Activated naive CD8-positive, alpha-beta T cell treated with anti-CD3 and anti-CD28 coated beads for 36 hours (primary cell): ENCODE measurements around the gene L1TD1. TPM values are rescaled to one million over a fixed set of nuclear protein-coding genes. Genes with fewer than 3 reads are reported as not detected.
"Not testable (repeated sequence)": the region's sequence is repeated elsewhere in the genome, so short reads cannot be mapped to it uniquely, and the experiment has no call there.

ENCODE experiments used
- DNase-seq: peaks from one replicate; pipeline ENCODE4 v3.0.0; 2021
- H3K27ac Mint-ChIP-seq: one replicate; pipeline ENCODE4 v1.8.0; 2022; ENCODE audit warnings: mild to moderate bottlenecking, moderate library complexity, mixed read lengths
- H3K27me3 Mint-ChIP-seq: one replicate; pipeline ENCODE4 v1.8.0; 2022; ENCODE audit warnings: mild to moderate bottlenecking, mixed read lengths
- H3K36me3 Mint-ChIP-seq: one replicate; pipeline ENCODE4 v1.8.0; 2021; ENCODE audit warnings: mild to moderate bottlenecking, mixed read lengths
- H3K4me1 Mint-ChIP-seq: one replicate; pipeline ENCODE4 v1.8.0; 2021; ENCODE audit warnings: mixed read lengths
- H3K4me3 Mint-ChIP-seq: one replicate; pipeline ENCODE4 v1.8.0; 2022; ENCODE audit warnings: mild to moderate bottlenecking, moderate library complexity, mixed read lengths
- H3K9me3 Mint-ChIP-seq: one replicate; pipeline ENCODE4 v1.8.0; 2022; ENCODE audit warnings: mixed read lengths
- total RNA-seq, 2 experiments: library from RNA; stranded (reverse); gene quantifications; one replicate each; pipeline ENCODE4 v1.2.3, GENCODE V29; 2021

L1TD1 gene
- under 1 TPM; 0.41 to 0.48 TPM for total RNA-seq

- Mint-ChIP-seq H3K27ac (no peak within 1 kb of the TSS), H3K36me3 (peaks cover 5% of the 10 kb centered on the region), H3K4me3 (peak within 1 kb of the TSS; percentile 57), H3K9me3 (no peaks in the 10 kb centered on the region), H3K27me3 (peaks cover 58% of the 10 kb centered on the region), H3K4me1 (peaks cover 14% of the 10 kb centered on the region)
- no peak for DNase-seq
Observed at GRCh38 chr1:62194651-62195544, at the start of gene L1TD1. L1TD1 (plus strand) TSS chr1:62194849; CDS start chr1:62206629, 11,780 bp downstream.

GRCh38 chr1:62159940-62160348 is 34.7 kb upstream of the L1TD1 start:
- Mint-ChIP-seq H3K27ac (no peak overlapping the region), H3K4me3 (no peak overlapping the region), H3K9me3 (no peaks in the 10 kb centered on the region), H3K27me3 (no peaks in the 10 kb centered on the region), H3K4me1 (no peaks in the 10 kb centered on the region), H3K36me3 (no peaks in the 10 kb centered on the region)
- DNase-seq = no peak

DNA sequence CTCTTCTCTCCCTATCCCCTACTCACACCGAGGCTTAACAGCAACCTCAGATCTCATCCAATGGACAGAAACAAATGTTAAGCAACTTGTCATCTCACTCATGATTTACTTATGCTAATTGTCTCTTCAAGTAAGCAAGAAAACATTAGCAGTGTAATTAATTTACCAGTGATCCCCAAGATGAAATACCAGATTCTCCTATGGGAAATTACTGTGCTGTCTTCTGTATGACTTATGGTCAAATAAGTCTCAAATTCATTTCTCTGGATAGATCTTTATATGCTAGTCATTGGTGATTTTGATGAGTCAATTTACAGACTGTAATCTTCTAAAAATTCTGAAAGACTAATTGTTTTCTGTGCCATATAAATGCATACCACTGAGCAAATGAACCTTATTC is 32.9 kb upstream of the L1TD1 start:
- Mint-ChIP-seq H3K27ac (no peak overlapping the region), H3K27me3 (no peaks in the 10 kb centered on the region), H3K4me3 (no peak overlapping the region), H3K36me3 (no peaks in the 10 kb centered on the region), H3K9me3 (no peaks in the 10 kb centered on the region), H3K4me1 (no peaks in the 10 kb centered on the region)
- no peak for DNase-seq

DNA sequence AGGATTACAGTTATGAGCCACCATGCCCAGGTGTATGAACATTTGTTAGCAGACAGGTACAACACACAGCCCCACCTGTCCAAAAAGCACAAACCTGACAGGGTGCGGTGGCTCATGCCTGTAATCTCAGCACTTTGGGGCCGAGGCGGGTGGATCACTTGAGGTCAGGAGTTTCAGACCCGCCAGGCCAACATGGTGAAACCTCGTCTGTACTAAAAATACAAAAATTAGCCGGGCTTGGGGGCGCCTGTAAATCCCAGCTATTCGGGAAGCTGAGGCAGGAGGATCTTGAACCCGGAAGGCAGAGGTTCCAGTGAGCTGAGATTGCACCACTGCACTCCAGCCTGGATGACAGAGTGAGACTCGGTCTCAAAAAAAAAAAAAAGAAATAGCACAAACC is 24.3 kb upstream of the L1TD1 start:
- not testable (repeated sequence) for H3K4me3 Mint-ChIP-seq, H3K4me1 Mint-ChIP-seq, H3K27me3 Mint-ChIP-seq, H3K27ac Mint-ChIP-seq, DNase-seq, H3K36me3 Mint-ChIP-seq, H3K9me3 Mint-ChIP-seq

DNA sequence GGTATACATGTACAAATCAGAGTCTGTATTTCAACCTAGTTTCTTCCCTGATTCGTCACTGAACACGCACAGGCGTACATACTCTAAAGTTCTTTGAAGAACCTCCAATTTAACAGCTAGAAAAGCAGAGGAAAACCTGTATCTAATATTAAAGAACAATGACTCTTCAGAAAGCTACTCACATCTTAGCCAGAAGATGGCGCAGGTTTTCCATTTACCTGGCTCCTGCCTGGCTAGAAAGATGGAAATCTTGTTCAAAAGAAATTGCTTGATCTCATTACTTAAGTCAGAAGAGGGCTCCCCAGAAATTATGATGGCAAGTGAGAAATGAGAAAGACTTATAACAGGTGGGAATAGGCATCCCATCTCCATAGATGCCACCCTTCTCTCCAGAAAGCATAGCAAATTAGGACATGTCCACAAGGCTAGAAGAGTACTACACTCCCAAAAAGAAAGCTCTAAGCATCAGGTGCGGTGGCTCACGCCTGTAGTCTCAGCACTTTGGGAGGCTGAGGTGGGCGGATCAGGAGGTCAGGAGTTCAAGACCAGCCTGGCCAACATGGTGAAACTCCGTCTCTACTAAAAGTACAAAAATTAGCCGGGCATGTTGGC is 19.0 kb upstream of the L1TD1 start:
- Mint-ChIP-seq H3K4me1 (no peaks in the 10 kb centered on the region), H3K27me3 (peaks cover 4% of the 10 kb centered on the region), H3K36me3 (no peaks in the 10 kb centered on the region), H3K4me3 (no peak overlapping the region), H3K27ac (no peak overlapping the region), H3K9me3 (no peaks in the 10 kb centered on the region)
- DNase-seq = no peak

DNA sequence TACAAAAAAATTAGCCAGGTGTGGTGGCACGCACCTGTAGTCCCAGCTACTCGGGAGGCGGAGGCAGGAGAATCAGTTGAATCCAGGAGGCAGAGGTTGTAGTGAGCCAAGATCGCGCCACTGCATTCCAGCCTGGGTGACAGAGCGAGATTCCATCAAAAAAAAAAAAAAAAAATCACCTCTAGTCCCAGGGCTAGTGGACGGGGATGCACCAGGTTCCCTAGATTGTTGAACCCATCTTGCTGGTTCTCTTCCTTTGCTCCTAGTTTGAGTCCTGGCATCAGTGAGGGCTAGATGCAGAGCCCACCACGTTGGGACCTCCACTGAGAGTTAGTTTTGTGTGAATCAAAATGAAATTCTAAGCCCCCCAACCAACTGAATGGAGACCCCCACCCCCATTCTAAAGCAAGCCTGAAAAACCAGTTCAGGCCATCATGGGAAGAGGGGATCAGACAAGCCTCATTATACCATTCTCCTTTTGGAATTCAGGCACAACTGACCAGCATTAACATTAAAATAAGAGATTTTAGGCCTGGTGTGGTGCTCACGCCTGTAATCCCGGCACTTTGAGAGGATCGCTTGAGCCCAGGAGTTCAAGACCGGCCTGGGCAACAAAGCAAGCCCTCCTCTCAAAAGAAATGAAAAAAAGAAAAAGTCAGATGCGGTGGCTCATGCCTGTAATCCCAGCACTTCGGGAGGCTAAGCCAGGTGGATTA is 17.9 kb upstream of the L1TD1 start:
- H3K36me3 Mint-ChIP-seq = no peaks in the 10 kb centered on the region
- H3K4me1 Mint-ChIP-seq = no peaks in the 10 kb centered on the region
- H3K9me3 Mint-ChIP-seq = no peaks in the 10 kb centered on the region
- H3K27ac Mint-ChIP-seq = no peak overlapping the region
- no peak overlapping the region for H3K4me3 Mint-ChIP-seq
- DNase-seq = no peak
- peaks cover 4% of the 10 kb centered on the region for H3K27me3 Mint-ChIP-seq

DNA sequence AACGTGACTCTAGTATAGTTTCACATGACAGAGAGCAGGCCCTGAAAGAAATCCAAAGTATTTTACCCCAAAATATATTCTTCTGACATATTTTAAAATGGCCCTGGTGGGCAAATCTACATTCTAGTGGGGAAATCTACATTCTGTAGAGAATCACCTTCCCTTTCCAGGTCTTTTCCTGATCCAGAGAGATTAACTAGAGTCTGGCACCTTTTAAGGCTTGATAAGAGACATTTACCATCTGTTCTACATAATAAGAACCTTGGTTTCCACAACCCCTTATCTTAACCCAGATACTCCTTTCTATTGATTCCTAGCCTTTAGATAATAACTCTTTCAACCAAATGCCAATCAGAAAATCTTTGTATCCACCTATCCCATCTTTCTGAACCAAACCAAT is 17.0 kb upstream of the L1TD1 start:
- Mint-ChIP-seq H3K4me3 (no peak overlapping the region), H3K27me3 (peaks cover 4% of the 10 kb centered on the region), H3K9me3 (no peaks in the 10 kb centered on the region), H3K27ac (no peak overlapping the region), H3K4me1 (no peaks in the 10 kb centered on the region), H3K36me3 (no peaks in the 10 kb centered on the region)
- no peak for DNase-seq

GRCh38 chr1:62178372-62178771 is 16.3 kb upstream of the L1TD1 start:
- DNase-seq = no peak
- no peaks in the 10 kb centered on the region for H3K9me3 Mint-ChIP-seq
- no peak overlapping the region for H3K4me3 Mint-ChIP-seq
- peaks cover 4% of the 10 kb centered on the region for H3K27me3 Mint-ChIP-seq
- H3K36me3 Mint-ChIP-seq = no peaks in the 10 kb centered on the region
- H3K27ac Mint-ChIP-seq = no peak overlapping the region
- no peaks in the 10 kb centered on the region for H3K4me1 Mint-ChIP-seq

GRCh38 chr1:62180054-62180453 is 14.6 kb upstream of the L1TD1 start:
- not testable (repeated sequence) for H3K9me3 Mint-ChIP-seq, H3K36me3 Mint-ChIP-seq, H3K27ac Mint-ChIP-seq, DNase-seq, H3K4me1 Mint-ChIP-seq, H3K4me3 Mint-ChIP-seq, H3K27me3 Mint-ChIP-seq

GRCh38 chr1:62180639-62181038 is 14.0 kb upstream of the L1TD1 start:
- DNase-seq = no peak
- H3K4me1 Mint-ChIP-seq = no peaks in the 10 kb centered on the region
- no peaks in the 10 kb centered on the region for H3K36me3 Mint-ChIP-seq
- no peak overlapping the region for H3K4me3 Mint-ChIP-seq
- no peak overlapping the region for H3K27ac Mint-ChIP-seq
- H3K9me3 Mint-ChIP-seq = no peaks in the 10 kb centered on the region
- H3K27me3 Mint-ChIP-seq = peaks cover 5% of the 10 kb centered on the region

DNA sequence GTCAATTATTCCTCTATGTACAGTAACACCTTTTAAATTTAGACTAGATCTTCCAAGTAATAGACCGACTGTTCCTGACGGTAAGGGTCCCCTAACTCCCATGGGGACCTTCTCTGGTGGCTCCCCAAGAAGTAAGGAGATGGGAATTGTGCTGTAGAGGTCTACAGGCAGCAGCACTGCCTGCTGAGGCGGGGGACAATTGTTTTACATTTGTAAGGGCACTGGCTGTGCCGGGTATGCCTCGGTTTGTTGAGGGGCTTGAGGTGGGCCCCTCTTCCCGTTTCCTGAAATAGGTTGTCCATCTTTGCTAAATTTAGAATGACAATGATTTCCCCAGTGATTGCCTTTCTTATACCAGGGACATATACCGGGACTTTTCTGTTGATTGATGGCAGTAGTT is 13.1 kb upstream of the L1TD1 start:
- Mint-ChIP-seq H3K9me3 (no peaks in the 10 kb centered on the region), H3K4me3 (no peak overlapping the region), H3K4me1 (no peaks in the 10 kb centered on the region), H3K27ac (no peak overlapping the region), H3K27me3 (peaks cover 5% of the 10 kb centered on the region), H3K36me3 (no peaks in the 10 kb centered on the region)
- DNase-seq = no peak

GRCh38 chr1:62182157-62182556 is 12.5 kb upstream of the L1TD1 start:
- not testable (repeated sequence) for H3K27ac Mint-ChIP-seq, DNase-seq, H3K4me3 Mint-ChIP-seq, H3K36me3 Mint-ChIP-seq, H3K27me3 Mint-ChIP-seq, H3K4me1 Mint-ChIP-seq, H3K9me3 Mint-ChIP-seq

GRCh38 chr1:62183164-62184020 is 11.3 kb upstream of the L1TD1 start:
- H3K4me3 Mint-ChIP-seq, H3K36me3 Mint-ChIP-seq, H3K4me1 Mint-ChIP-seq, H3K9me3 Mint-ChIP-seq, H3K27me3 Mint-ChIP-seq, DNase-seq, H3K27ac Mint-ChIP-seq: not testable (repeated sequence)

DNA sequence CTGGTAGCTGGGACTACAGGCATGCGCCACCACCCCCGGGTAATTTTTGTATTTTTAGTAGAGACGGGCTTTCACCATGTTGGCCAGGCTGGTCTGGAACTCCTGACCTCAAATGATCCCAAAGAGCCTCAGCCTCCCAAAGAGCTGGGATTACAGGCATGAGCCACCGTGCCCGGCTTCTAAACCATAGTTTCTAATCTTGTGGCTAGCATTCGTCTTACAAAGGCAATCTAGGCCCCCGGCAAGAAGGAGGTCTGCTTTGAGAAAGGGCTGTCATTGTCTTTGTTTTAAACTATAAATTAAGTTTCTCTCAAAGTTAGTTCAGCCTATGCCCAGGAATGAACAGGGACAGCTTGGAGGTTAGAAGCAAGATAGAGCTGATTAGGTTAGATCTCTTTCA is 10.3 kb upstream of the L1TD1 start:
- Mint-ChIP-seq H3K4me3 (no peak overlapping the region), H3K4me1 (no peaks in the 10 kb centered on the region), H3K9me3 (no peaks in the 10 kb centered on the region), H3K27ac (no peak overlapping the region), H3K36me3 (no peaks in the 10 kb centered on the region), H3K27me3 (peaks cover 8% of the 10 kb centered on the region)
- DNase-seq = no peak

DNA sequence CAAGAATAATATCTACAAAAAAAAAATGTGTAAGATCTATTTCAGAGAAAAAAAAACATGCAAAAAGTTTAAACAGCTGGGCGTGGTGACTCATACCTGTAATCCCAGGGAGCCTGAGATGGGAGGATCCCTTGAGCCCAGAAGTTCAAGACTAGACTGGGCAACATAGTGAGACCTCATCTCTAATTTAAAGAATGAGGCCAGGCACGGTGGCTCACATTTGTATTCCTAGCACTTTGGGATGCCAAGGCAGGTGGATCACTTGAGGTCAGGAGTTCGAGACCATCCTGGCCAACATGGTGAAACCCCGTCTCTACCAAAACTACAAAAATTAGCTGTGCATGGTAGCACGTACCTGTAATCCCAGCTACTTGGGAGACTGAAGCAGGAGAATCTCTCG is 9.4 kb upstream of the L1TD1 start:
- H3K36me3 Mint-ChIP-seq, H3K27me3 Mint-ChIP-seq, H3K4me3 Mint-ChIP-seq, H3K27ac Mint-ChIP-seq, H3K9me3 Mint-ChIP-seq, H3K4me1 Mint-ChIP-seq, DNase-seq: not testable (repeated sequence)
